ENCODE results near the gene LARP1B. TPM values are rescaled to one million over a fixed set of nuclear protein-coding genes. Genes with fewer than 3 reads are reported as not detected.
"Not testable (repeated sequence)": the region's sequence is repeated elsewhere in the genome, so short reads cannot be mapped to it uniquely, and the experiment has no call there.

LARP1B gene
- total RNA-seq, 1 experiment from 2014 or later, result 20.3 TPM

- TF ChIP-seq CTCF (conservative IDR thresholded peaks at IDR 0.05; ENCODE audit: low read depth, low read length) (no peak), EZH2 (IDR thresholded peaks at IDR 0.05; ENCODE audit: borderline replicate concordance, low read depth, low read length, poor library complexity, severe bottlenecking) (no peak)
- no peaks in the 10 kb centered on the region for H3K36me3 ChIP-seq (ENCODE audit: insufficient read depth, low read length, poor library complexity, severe bottlenecking)
- intact Hi-C loops (cut with micrococcal nuclease; ENCODE audit: unreplicated experiment), result no loop called here
- H3K9me3 ChIP-seq (ENCODE audit: low read depth, low read length, poor library complexity, severe bottlenecking), result peaks cover 6% of the 10 kb centered on the region
- BruUV-seq (replicated peaks), result no TSS peak
- no peak overlapping the region for H3K4me3 ChIP-seq (ENCODE audit: low read depth, low read length, poor library complexity, severe bottlenecking)
- H3K4me1 ChIP-seq (ENCODE audit: insufficient read depth, low read length, poor library complexity, severe bottlenecking), result no peaks in the 10 kb centered on the region
- ChIA-PET POLR2A (ENCODE audit: low non-redundant PET) (no interaction called here), CTCF (no interaction called here)
- H3K27ac ChIP-seq (ENCODE audit: low read depth, low read length, poor library complexity, severe bottlenecking), result no peak overlapping the region
- no peaks in the 10 kb centered on the region for H3K27me3 ChIP-seq (replicated peaks; ENCODE audit: insufficient read depth, low read depth, low read length, poor library complexity)
- no peak for DNase-seq (ENCODE audit: low spot score)
These were observed 92.7 kb downstream of the LARP1B start for GRCh38 chr4:128153800-128154199.

GRCh38 chr4:128155231-128155855, 94.2 kb downstream of the LARP1B start:
- intact Hi-C loops (cut with micrococcal nuclease; ENCODE audit: unreplicated experiment), result no loop called here
- no peak overlapping the region for H3K4me3 ChIP-seq (ENCODE audit: low read depth, low read length, poor library complexity, severe bottlenecking)
- H3K4me1 ChIP-seq (ENCODE audit: insufficient read depth, low read length, poor library complexity, severe bottlenecking), result no peaks in the 10 kb centered on the region
- POLR2A ChIA-PET (ENCODE audit: low non-redundant PET), result no interaction called here
- CTCF ChIA-PET, result no interaction called here
- peaks cover 6% of the 10 kb centered on the region for H3K9me3 ChIP-seq (ENCODE audit: low read depth, low read length, poor library complexity, severe bottlenecking)
- no peak overlapping the region for H3K27ac ChIP-seq (ENCODE audit: low read depth, low read length, poor library complexity, severe bottlenecking)
- no peaks in the 10 kb centered on the region for H3K36me3 ChIP-seq (ENCODE audit: insufficient read depth, low read length, poor library complexity, severe bottlenecking)
- no TSS peak for BruUV-seq (replicated peaks)
- no peak for DNase-seq (ENCODE audit: low spot score)
- no peak for TF ChIP-seq CTCF (conservative IDR thresholded peaks at IDR 0.05; ENCODE audit: low read depth, low read length)
- TF ChIP-seq EZH2 (IDR thresholded peaks at IDR 0.05; ENCODE audit: borderline replicate concordance, low read depth, low read length, poor library complexity, severe bottlenecking), result no peak
- no peaks in the 10 kb centered on the region for H3K27me3 ChIP-seq (replicated peaks; ENCODE audit: insufficient read depth, low read depth, low read length, poor library complexity)

DNA sequence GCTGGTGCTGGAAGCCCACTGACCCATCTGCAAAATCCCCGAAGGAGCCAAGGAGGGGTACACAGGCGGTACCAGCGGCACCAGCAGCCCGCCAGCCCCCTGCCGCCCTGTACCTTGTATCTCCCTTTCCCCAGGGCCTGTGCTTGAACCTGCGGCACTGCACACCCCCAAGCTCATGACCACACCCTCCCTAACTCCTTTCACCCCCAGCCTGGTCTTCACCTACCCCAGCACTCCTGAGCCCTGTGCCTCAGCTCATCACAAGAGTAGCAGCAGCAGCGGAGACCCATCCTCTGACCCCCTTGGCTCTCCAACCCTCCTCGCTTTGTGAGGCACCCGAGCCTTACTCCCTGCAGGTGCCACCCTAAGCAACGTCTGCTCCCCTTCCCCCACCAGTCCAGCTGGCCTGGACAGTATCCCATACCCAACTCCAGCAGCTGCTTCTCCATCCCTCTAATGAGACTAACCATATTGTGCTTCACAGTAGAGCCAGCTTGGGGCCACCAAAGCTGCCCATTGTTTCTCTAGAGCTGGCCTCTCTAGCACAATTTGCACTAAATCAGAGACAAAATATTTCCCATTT, 94.9 kb downstream of the LARP1B start:
- no TSS peak for BruUV-seq (replicated peaks)
- H3K4me3 ChIP-seq (ENCODE audit: low read depth, low read length, poor library complexity, severe bottlenecking), result no peak overlapping the region
- DNase-seq (ENCODE audit: low spot score), result no peak
- no peak for TF ChIP-seq CTCF (conservative IDR thresholded peaks at IDR 0.05; ENCODE audit: low read depth, low read length)
- TF ChIP-seq EZH2 (IDR thresholded peaks at IDR 0.05; ENCODE audit: borderline replicate concordance, low read depth, low read length, poor library complexity, severe bottlenecking), result no peak
- no peak overlapping the region for H3K27ac ChIP-seq (ENCODE audit: low read depth, low read length, poor library complexity, severe bottlenecking)
- H3K9me3 ChIP-seq (ENCODE audit: low read depth, low read length, poor library complexity, severe bottlenecking), result peaks cover 6% of the 10 kb centered on the region
- ChIA-PET POLR2A (ENCODE audit: low non-redundant PET) (no interaction called here), CTCF (no interaction called here)
- no peaks in the 10 kb centered on the region for H3K36me3 ChIP-seq (ENCODE audit: insufficient read depth, low read length, poor library complexity, severe bottlenecking)
- H3K4me1 ChIP-seq (ENCODE audit: insufficient read depth, low read length, poor library complexity, severe bottlenecking), result no peaks in the 10 kb centered on the region
- intact Hi-C loops (cut with micrococcal nuclease; ENCODE audit: unreplicated experiment), result no loop called here
- H3K27me3 ChIP-seq (replicated peaks; ENCODE audit: insufficient read depth, low read depth, low read length, poor library complexity), result no peaks in the 10 kb centered on the region

GRCh38 chr4:128156472-128156871, 95.4 kb downstream of the LARP1B start:
- H3K4me1 ChIP-seq (ENCODE audit: insufficient read depth, low read length, poor library complexity, severe bottlenecking); BruUV-seq (replicated peaks); H3K9me3 ChIP-seq (ENCODE audit: low read depth, low read length, poor library complexity, severe bottlenecking); H3K27ac ChIP-seq (ENCODE audit: low read depth, low read length, poor library complexity, severe bottlenecking); H3K4me3 ChIP-seq (ENCODE audit: low read depth, low read length, poor library complexity, severe bottlenecking); H3K27me3 ChIP-seq (replicated peaks; ENCODE audit: insufficient read depth, low read depth, low read length, poor library complexity); DNase-seq (ENCODE audit: low spot score); POLR2A ChIA-PET (ENCODE audit: low non-redundant PET); intact Hi-C loops (cut with micrococcal nuclease; ENCODE audit: unreplicated experiment); H3K36me3 ChIP-seq (ENCODE audit: insufficient read depth, low read length, poor library complexity, severe bottlenecking): not testable (repeated sequence)
- CTCF ChIA-PET, result interaction anchor here (0.5 kb wide), 1 partner anchor 34 kb away, joined by 3 read pairs; no protein-coding TSS in a partner anchor

Measured in A673 (cell line).